Keratinocyte (primary cell): ENCODE measurements around the gene CSF3. TPM values are rescaled to one million over a fixed set of nuclear protein-coding genes. Genes with fewer than 3 reads are reported as not detected.

ENCODE experiments used
- DNase-seq: peaks from one replicate; pipeline ENCODE4 v3.0.0-alpha.2; 2011; ENCODE audit warnings: low read depth, missing footprints, low spot score
- FAIRE-seq: peaks from 2 replicates; lab custom pipeline; 2011; peaks lifted over from hg19 to GRCh38; lab: Jason Lieb, UNC
- H2AFZ ChIP-seq: 2 replicates; pipeline ENCODE4 v1.6.0; 2012; ENCODE audit warnings: low read length, control low read depth, inconsistent platforms; ENCODE audit not compliant: control insufficient read depth
- H3K27ac ChIP-seq: 2 replicates; pipeline ENCODE4 v1.5.1; 2011; ENCODE audit warnings: low read length; ENCODE audit not compliant: control insufficient read depth, insufficient read depth
- H3K27me3 ChIP-seq: 3 replicates; pipeline ENCODE4 v1.6.0; 2011; ENCODE audit warnings: low read length; ENCODE audit not compliant: control insufficient read depth, insufficient read depth; ENCODE audit errors: extremely low read depth
- H3K36me3 ChIP-seq, 2 experiments: 2 replicates in 1 of 2; 3 replicates in 1 of 2; pipeline ENCODE4 v1.5.1; 2011; ENCODE audit warnings: low read length in 2 of 2, mild to moderate bottlenecking in 1 of 2; ENCODE audit not compliant: control insufficient read depth in 2 of 2, insufficient read depth in 2 of 2; ENCODE audit errors: extremely low read depth in 1 of 2
- H3K4me1 ChIP-seq: 3 replicates; pipeline ENCODE4 v1.5.1; 2011; ENCODE audit warnings: low read length; ENCODE audit not compliant: control insufficient read depth, insufficient read depth; ENCODE audit errors: extremely low read depth
- H3K4me2 ChIP-seq: 3 replicates; pipeline ENCODE4 v1.6.0; 2011; ENCODE audit warnings: low read depth, low read length; ENCODE audit not compliant: control insufficient read depth, insufficient read depth; ENCODE audit errors: extremely low read depth
- H3K4me3 ChIP-seq, 3 experiments: fragments of 200-600 bp in 1 of 3; sonication (generic) in 1 of 3; 2 replicates in 2 of 3; 3 replicates in 1 of 3; pipeline ENCODE4 v1.5.1; 2011 to 2016; ENCODE audit warnings: low read length in 3 of 3, mild to moderate bottlenecking in 3 of 3, control low read depth in 2 of 3, inconsistent platforms in 1 of 3, low read depth in 1 of 3, mixed read lengths in 1 of 3, mixed run types in 1 of 3, moderate library complexity in 1 of 3; ENCODE audit not compliant: control insufficient read depth in 2 of 3, insufficient read depth in 2 of 3; ENCODE audit errors: extremely low read depth in 1 of 3
- H3K79me2 ChIP-seq: 2 replicates; pipeline ENCODE4 v1.6.0; 2012; ENCODE audit warnings: low read length; ENCODE audit not compliant: control insufficient read depth, insufficient read depth
- H3K9ac ChIP-seq: 3 replicates; pipeline ENCODE4 v1.6.0; 2011; ENCODE audit warnings: low read length; ENCODE audit not compliant: control insufficient read depth, insufficient read depth; ENCODE audit errors: extremely low read depth
- H3K9me1 ChIP-seq: 3 replicates; pipeline ENCODE4 v1.6.0; 2011; ENCODE audit warnings: low read length; ENCODE audit not compliant: control insufficient read depth, insufficient read depth; ENCODE audit errors: extremely low read depth
- H3K9me3 ChIP-seq: 2 replicates; pipeline ENCODE4 v1.5.1; 2012; ENCODE audit warnings: low read depth, low read length; ENCODE audit not compliant: control insufficient read depth
- H4K20me1 ChIP-seq: 3 replicates; pipeline ENCODE4 v1.6.0; 2011; ENCODE audit warnings: low read length; ENCODE audit not compliant: control insufficient read depth, insufficient read depth; ENCODE audit errors: extremely low read depth
- CTCF ChIP-seq, 3 experiments: IDR thresholded peaks in 1 of 3; conservative IDR thresholded peaks in 1 of 3; optimal IDR thresholded peaks in 1 of 3; 2 replicates in 2 of 3; 3 replicates in 1 of 3; pipeline versions ENCODE3 to v1.5.1; 2011; ENCODE audit warnings: low read length in 3 of 3, mild to moderate bottlenecking in 3 of 3, moderate library complexity in 2 of 3, control low read depth in 1 of 3, inconsistent platforms in 1 of 3; ENCODE audit not compliant: insufficient read depth in 2 of 3; ENCODE audit errors: extremely low read depth in 1 of 3
- EZH2 ChIP-seq: IDR thresholded peaks from one replicate; pipeline ENCODE4 v1.6.1; 2012; ENCODE audit warnings: inconsistent platforms, mild to moderate bottlenecking, low read length, moderate library complexity
- dilution Hi-C: fragments of 300-500 bp; cut with MboI; formaldehyde crosslinking; loops from one replicate; pipeline ENCODE4 v1.7.0; 2020; ENCODE audit warnings: low sequenced_read_pairs; ENCODE audit not compliant: extremely low pct_ligation_motif_present
- polyA plus RNA-seq, 5 experiments: library from polyadenylated mRNA; depleted of rRNA in 3 of 5; stranded (reverse) in 3 of 5; stranded (forward) in 1 of 5; unstranded in 1 of 5; fragments of >200 nt; gene quantifications; 1 replicate in 1 of 5; 2 replicates in 3 of 5; 3 replicates in 1 of 5; pipeline versions ENCODE4 v1.2.1 to v1.2.3, GENCODE V29; 2011 to 2012; ENCODE audit warnings: missing spikeins in 2 of 5, low read depth in 1 of 5, low replicate concordance in 1 of 5

CSF3 gene
- polyA plus RNA-seq, 1 donor (not counting 4 experiments of a cell fraction or from before 2014, with no cell fraction given): 0.76 TPM

- Histone ChIP-seq H3K27me3 (no peaks in the 10 kb centered on the region), H3K27ac (no peak overlapping the region), H3K4me3 (no peak overlapping the region), H4K20me1 (no peaks in the 10 kb centered on the region), H3K9me1 (no peaks in the 10 kb centered on the region), H3K4me1 (no peaks in the 10 kb centered on the region), H3K36me3 (peaks cover 0 to 5% of the 10 kb centered on the region in 2 experiments), H2AFZ (no peak overlapping the region), H3K9ac (no peak overlapping the region), H3K4me2 (no peak overlapping the region), H3K79me2 (no peaks in the 10 kb centered on the region), H3K9me3 (no peaks in the 10 kb centered on the region)
- TF ChIP-seq EZH2 (no peak), CTCF (optimal IDR thresholded peaks at IDR 0.05 in 1 of 3, IDR thresholded peaks at IDR 0.05 in 1 of 3, conservative IDR thresholded peaks at IDR 0.05 in 1 of 3; ENCODE audit: extremely low read depth in 1 of 3, insufficient read depth in 2 of 3, low read length in 3 of 3) (peak; percentile 52 to 67 (median 60))
- dilution Hi-C loops: no loop called here
- no peak for DNase-seq
- FAIRE-seq: peak; percentile 26
Observed at GRCh38 chr17:40038882-40039513, 23.8 kb downstream of the CSF3 start.

- Histone ChIP-seq H3K9me3 (no peaks in the 10 kb centered on the region), H3K27me3 (no peaks in the 10 kb centered on the region), H3K4me1 (no peaks in the 10 kb centered on the region), H2AFZ (no peak overlapping the region), H3K4me2 (no peak overlapping the region), H3K79me2 (no peaks in the 10 kb centered on the region), H3K9me1 (no peaks in the 10 kb centered on the region), H3K4me3 (no peak overlapping the region), H4K20me1 (no peaks in the 10 kb centered on the region), H3K36me3 (peaks cover 0 to 3% of the 10 kb centered on the region in 2 experiments), H3K9ac (no peak overlapping the region), H3K27ac (no peak overlapping the region)
- TF ChIP-seq CTCF (optimal IDR thresholded peaks at IDR 0.05 in 1 of 3, IDR thresholded peaks at IDR 0.05 in 1 of 3, conservative IDR thresholded peaks at IDR 0.05 in 1 of 3; ENCODE audit: extremely low read depth in 1 of 3, insufficient read depth in 2 of 3, low read length in 3 of 3): no peak
- no peak for TF ChIP-seq EZH2
- dilution Hi-C loops: no loop called here
- DNase-seq (no peak), FAIRE-seq (no peak)
Observed at GRCh38 chr17:40041196-40041595, 26.0 kb downstream of the CSF3 start.
